ENCODE results near the gene SPATA31C2. TPM values are rescaled to one million over a fixed set of nuclear protein-coding genes. Genes with fewer than 3 reads are reported as not detected.
A peak's percentile ranks its signal among the peaks of the same experiment; 100 is the strongest.
"Not testable (repeated sequence)": the region's sequence is repeated elsewhere in the genome, so short reads cannot be mapped to it uniquely, and the experiment has no call there.

The SPATA31C2 gene
- total RNA-seq, 2 experiments from 2014 or later: not detected

DNA sequence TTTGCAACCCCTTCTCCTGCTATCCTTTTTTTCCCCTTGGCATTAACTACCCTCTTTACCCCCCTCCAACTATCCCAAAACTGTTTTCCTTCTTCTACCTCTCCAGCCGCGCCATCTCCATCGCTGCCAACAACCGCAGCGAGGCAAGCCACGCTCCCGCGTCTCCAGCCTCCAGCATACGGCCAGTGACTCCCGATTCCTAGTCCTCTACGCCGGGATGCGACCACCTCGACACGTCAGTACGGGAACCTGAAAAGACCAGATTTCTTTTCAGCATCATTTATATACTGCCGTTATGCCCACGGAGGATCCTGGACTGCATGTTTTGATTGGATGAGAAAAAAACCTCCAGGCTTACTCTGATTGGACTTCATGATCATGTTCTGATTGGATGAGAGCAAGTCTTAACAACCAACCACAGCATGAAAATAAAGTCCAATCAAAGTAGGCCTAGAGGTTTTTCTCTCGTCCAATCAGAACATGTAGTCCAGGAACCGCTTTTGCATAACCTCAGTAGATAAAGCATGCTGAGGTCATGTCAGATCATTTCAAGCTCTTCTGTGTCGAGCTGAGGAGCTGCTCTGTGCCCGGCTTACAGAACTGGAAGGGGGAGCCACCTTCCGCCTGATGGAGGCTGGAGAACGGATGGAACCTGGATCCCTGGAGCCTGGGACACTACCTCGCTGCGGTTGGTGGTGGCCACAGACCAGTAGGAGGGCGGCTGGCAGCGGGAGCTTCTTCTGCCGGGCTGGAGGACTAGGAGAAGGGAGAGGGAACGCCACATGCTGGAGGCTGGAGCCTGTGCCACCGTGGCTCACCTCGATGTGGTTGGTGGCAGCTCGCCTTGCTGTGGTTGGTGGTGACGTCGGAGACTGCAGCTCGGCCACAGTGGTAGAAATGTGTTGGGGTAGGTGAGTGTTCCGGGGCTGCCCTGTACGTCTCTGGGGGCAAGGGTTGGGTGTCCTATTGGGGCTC is 24.8 kb downstream of the SPATA31C2 start:
- H3K27ac Mint-ChIP-seq; DNase-seq; ATAC-seq (ENCODE audit: low read depth); H3K36me3 Mint-ChIP-seq; H3K4me3 Mint-ChIP-seq; POLR2A ChIA-PET; H3K4me1 Mint-ChIP-seq; H3K9me3 Mint-ChIP-seq: not testable (repeated sequence)
- H3K27me3 Mint-ChIP-seq: peaks cover 12% of the 10 kb centered on the region

DNA sequence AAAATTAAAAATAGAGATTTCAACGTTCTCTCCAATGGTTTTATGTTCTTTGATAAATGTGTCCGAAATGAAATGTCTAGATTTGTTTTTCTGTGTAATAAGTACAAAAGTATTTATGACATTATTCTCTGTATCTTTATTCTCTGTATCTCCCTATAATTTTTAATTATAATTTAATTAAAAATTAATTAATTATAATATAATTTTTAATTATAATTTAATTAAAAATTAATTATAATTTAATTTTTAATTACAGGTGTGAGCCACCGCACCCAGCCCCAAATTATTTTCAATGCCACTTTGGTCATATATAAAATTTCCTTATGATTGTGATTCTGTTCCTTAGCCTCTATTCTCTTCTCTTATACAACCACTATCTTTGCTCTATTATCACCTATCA is 28.2 kb downstream of the SPATA31C2 start:
- POLR2A ChIA-PET: no interaction called here
- Mint-ChIP-seq H3K4me1 (no peaks in the 10 kb centered on the region), H3K27ac (no peak overlapping the region), H3K27me3 (peaks cover 25% of the 10 kb centered on the region), H3K4me3 (no peak overlapping the region), H3K9me3 (no peaks in the 10 kb centered on the region), H3K36me3 (no peaks in the 10 kb centered on the region)
- DNase-seq (no peak), ATAC-seq (ENCODE audit: low read depth) (no peak)

- no peak overlapping the region for H3K4me3 Mint-ChIP-seq
- no peaks in the 10 kb centered on the region for H3K9me3 Mint-ChIP-seq
- peaks cover 32% of the 10 kb centered on the region for H3K27me3 Mint-ChIP-seq
- ATAC-seq (ENCODE audit: low read depth) (no peak), DNase-seq (no peak)
- POLR2A ChIA-PET: no interaction called here
- no peaks in the 10 kb centered on the region for H3K36me3 Mint-ChIP-seq
- no peak overlapping the region for H3K27ac Mint-ChIP-seq
- no peaks in the 10 kb centered on the region for H3K4me1 Mint-ChIP-seq
Observed at GRCh38 chr9:88108779-88109178, 29.5 kb downstream of the SPATA31C2 start.

- peak; percentile 47 for ATAC-seq (ENCODE audit: low read depth)
- POLR2A ChIA-PET: interaction anchor here (0.5 kb wide), 1 partner anchor 365 kb away, joined by 4 read pairs; no protein-coding TSS in a partner anchor
- no peaks in the 10 kb centered on the region for H3K36me3 Mint-ChIP-seq
- no peaks in the 10 kb centered on the region for H3K4me1 Mint-ChIP-seq
- peaks cover 35% of the 10 kb centered on the region for H3K27me3 Mint-ChIP-seq
- H3K4me3 Mint-ChIP-seq: no peak overlapping the region
- no peak overlapping the region for H3K27ac Mint-ChIP-seq
- no peaks in the 10 kb centered on the region for H3K9me3 Mint-ChIP-seq
- DNase-seq: no peak
Observed at GRCh38 chr9:88106492-88106891, 31.8 kb downstream of the SPATA31C2 start.

- no peaks in the 10 kb centered on the region for H3K36me3 Mint-ChIP-seq
- no peak for DNase-seq
- H3K27ac Mint-ChIP-seq: no peak overlapping the region
- H3K27me3 Mint-ChIP-seq: peaks cover under 1% of the 10 kb centered on the region
- H3K4me3 Mint-ChIP-seq: no peak overlapping the region
- H3K9me3 Mint-ChIP-seq: no peaks in the 10 kb centered on the region
- no peaks in the 10 kb centered on the region for H3K4me1 Mint-ChIP-seq
- POLR2A ChIA-PET: no interaction called here
- no peak for ATAC-seq (ENCODE audit: low read depth)
Observed at GRCh38 chr9:88092797-88093331, 45.4 kb downstream of the SPATA31C2 start.

- ATAC-seq (ENCODE audit: low read depth) (no peak), DNase-seq (no peak)
- Mint-ChIP-seq H3K27me3 (peaks cover 5% of the 10 kb centered on the region), H3K4me3 (no peak overlapping the region), H3K9me3 (no peaks in the 10 kb centered on the region), H3K36me3 (no peaks in the 10 kb centered on the region), H3K27ac (no peak overlapping the region), H3K4me1 (no peaks in the 10 kb centered on the region)
- POLR2A ChIA-PET: no interaction called here
Observed at GRCh38 chr9:88090151-88090581, 48.1 kb downstream of the SPATA31C2 start.

- Mint-ChIP-seq H3K4me1 (no peaks in the 10 kb centered on the region), H3K9me3 (no peaks in the 10 kb centered on the region), H3K4me3 (no peak overlapping the region), H3K27me3 (peaks cover 10% of the 10 kb centered on the region), H3K27ac (no peak overlapping the region), H3K36me3 (no peaks in the 10 kb centered on the region)
- no peak for DNase-seq
- no peak for ATAC-seq (ENCODE audit: low read depth)
- POLR2A ChIA-PET: no interaction called here
Observed at GRCh38 chr9:88087906-88088305, 50.4 kb downstream of the SPATA31C2 start.

DNA sequence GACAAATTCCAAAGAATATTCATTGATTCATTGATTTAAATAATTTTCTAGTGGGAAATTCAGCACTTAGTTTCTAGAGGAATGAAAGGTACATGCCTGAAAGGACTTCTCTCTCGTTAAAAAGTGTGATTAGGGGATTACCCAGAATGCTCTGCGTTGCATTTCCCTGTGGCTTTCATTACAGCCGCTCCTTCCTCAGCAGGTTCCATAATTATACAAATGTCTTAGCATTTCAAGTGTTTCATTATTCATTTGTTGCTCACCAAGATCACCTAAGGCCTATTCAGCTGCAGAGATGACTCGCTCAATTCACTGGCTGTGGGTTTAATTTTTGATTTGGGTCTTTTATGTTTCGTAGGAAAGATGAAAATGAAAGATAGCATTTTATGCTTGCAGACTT is 52.8 kb downstream of the SPATA31C2 start:
- DNase-seq: no peak
- H3K27me3 Mint-ChIP-seq: peaks cover 10% of the 10 kb centered on the region
- H3K9me3 Mint-ChIP-seq: no peaks in the 10 kb centered on the region
- POLR2A ChIA-PET: no interaction called here
- H3K4me1 Mint-ChIP-seq: no peaks in the 10 kb centered on the region
- H3K36me3 Mint-ChIP-seq: no peaks in the 10 kb centered on the region
- ATAC-seq (ENCODE audit: low read depth): no peak
- H3K27ac Mint-ChIP-seq: no peak overlapping the region
- H3K4me3 Mint-ChIP-seq: no peak overlapping the region

DNA sequence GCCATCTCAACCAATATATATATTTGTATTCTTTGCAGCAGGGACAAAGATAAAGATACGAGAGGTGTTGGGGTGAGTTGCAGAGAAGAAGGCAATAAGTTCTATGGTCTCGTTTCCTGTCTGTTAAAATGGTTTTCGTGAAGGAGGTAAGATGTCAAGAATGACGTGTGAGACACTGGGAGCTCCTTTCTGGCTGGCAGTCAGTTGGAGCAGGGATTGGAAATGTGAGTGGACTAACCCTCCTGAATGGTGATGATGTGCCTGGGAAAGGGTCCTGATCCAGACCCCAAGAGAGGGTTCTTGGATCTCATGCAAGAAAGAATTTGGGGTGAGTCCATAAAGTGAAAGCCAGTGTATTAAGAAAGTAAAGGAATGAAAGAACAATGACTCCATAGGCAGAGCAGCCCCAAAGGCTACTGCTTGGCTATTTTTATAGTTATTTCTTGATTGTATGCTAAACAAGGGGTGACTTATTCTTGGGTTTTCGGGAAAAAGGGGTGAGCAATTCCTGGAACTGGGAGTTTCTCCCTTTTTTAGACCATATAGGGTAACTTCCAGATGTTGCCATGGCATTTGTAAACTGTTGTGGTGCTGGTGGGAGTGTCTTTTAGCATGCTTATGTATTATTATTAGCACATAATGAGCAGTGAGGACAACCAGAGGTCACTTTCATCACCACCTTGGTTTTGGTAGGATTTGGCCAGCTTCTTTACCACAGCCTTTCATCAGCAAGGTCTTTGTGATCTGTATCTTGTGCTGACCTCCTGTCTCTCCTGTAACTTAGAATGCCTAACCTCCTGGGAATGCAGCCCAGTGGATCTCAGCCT is 53.7 kb downstream of the SPATA31C2 start:
- no peak for DNase-seq
- Mint-ChIP-seq H3K36me3 (no peaks in the 10 kb centered on the region), H3K4me3 (no peak overlapping the region), H3K27me3 (peaks cover 10% of the 10 kb centered on the region), H3K4me1 (no peaks in the 10 kb centered on the region), H3K9me3 (no peaks in the 10 kb centered on the region), H3K27ac (no peak overlapping the region)
- POLR2A ChIA-PET: no interaction called here
- ATAC-seq (ENCODE audit: low read depth): no peak

Other genes starting within 250 kb of the SPATA31C2 start
- gene SPATA31C1, start 220.5 kb downstream of the SPATA31C2 start, total RNA-seq: not detected
- gene CDK20, start 163.9 kb downstream of the SPATA31C2 start, total RNA-seq: 1 to 10 TPM; 3.3 to 3.6 TPM
- 10 to 100 TPM; 42.2 to 45.3 TPM for gene SPIN1, start 250.0 kb upstream of the SPATA31C2 start, total RNA-seq